GM12864 (cell line): ENCODE measurements around the gene ECSCR.

ENCODE experiments used
- DNase-seq: peaks from one replicate; pipeline ENCODE4 v3.0.0-alpha.2; 2011; ENCODE audit warnings: low read depth
- H3K4me3 ChIP-seq: 2 replicates; pipeline ENCODE4 v1.5.1; 2011; ENCODE audit warnings: mild to moderate bottlenecking, low read depth, low read length, control low read depth
- TF ChIP-seq, protein P1 (sequence below): IDR thresholded peaks from 2 replicates; pipeline ENCODE4 v1.5.1; 2011; ENCODE audit warnings: low read depth, mild to moderate bottlenecking, moderate library complexity, low read length, control low read depth, inconsistent platforms; ENCODE audit errors: missing control alignments

Gene ECSCR

DNA sequence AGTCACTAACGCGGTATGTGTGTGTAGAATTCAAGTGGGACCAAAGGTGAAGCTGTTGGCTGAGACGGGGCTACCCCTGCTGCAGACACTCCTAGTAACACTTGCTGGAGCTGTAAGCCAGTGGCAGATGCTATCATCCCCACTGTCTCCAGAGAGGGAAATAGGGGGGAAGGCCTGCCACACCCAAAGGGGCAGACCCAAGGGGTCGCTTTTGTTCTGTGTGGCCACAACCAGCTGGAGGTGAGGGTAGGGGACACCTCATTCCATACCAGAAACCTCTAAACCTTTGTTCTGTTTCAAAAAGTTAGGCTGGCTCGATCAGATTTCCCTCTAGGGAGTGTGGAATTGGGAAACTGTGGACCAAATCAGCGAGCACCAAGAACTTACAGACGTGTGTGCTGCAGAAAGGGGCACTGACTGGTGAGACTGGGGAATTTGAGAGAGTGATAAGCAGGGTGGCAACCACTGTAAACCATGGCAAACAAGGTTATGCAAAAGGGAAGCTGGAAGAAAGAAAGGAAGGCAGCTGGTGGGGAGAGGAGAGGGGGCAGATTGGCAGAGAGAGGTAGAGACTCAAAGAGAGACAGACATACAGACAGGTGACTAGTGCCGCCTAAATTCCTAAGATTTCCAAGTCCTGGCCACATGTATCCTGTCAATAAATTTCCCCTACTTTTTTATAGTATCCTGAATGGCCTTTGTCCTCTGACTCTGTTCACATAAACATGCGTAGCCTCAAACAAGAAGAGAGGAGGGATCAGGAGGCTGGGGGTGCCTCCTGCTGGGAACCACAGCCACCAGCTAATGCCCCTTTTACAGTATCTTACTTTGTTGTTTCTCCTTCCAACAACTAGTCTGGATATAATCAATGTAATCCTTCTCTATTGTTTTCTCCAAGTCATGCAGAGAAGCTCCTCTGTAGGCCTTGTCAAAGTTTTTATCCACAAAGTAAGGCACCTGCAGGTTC, 43.0 kb downstream of the ECSCR start:
- H3K4me3 ChIP-seq, result no peak overlapping the region
- TF ChIP-seq, protein P1, sequence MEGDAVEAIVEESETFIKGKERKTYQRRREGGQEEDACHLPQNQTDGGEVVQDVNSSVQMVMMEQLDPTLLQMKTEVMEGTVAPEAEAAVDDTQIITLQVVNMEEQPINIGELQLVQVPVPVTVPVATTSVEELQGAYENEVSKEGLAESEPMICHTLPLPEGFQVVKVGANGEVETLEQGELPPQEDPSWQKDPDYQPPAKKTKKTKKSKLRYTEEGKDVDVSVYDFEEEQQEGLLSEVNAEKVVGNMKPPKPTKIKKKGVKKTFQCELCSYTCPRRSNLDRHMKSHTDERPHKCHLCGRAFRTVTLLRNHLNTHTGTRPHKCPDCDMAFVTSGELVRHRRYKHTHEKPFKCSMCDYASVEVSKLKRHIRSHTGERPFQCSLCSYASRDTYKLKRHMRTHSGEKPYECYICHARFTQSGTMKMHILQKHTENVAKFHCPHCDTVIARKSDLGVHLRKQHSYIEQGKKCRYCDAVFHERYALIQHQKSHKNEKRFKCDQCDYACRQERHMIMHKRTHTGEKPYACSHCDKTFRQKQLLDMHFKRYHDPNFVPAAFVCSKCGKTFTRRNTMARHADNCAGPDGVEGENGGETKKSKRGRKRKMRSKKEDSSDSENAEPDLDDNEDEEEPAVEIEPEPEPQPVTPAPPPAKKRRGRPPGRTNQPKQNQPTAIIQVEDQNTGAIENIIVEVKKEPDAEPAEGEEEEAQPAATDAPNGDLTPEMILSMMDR, result no peak
- no peak for DNase-seq

DNA sequence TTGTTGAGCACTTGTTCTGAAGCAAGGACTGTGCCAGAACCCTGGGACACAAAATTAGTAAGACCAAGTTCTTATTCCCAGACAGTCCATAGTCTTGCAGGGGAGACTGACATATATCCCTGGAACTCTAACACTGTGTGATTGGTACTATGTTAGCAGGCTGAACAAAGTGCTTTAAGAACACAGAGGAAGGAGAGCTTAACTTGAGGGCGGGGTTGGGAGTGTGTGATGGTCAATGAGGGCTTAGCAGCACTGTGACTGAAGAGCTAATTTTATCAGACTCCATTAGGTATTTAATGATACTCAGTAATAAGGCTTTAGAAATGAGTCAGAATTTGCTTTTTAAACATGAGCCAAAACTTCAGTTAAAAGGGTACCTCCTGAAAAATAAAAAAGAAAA, 43.8 kb downstream of the ECSCR start:
- no peak for DNase-seq
- TF ChIP-seq, protein P1, result no peak

DNA sequence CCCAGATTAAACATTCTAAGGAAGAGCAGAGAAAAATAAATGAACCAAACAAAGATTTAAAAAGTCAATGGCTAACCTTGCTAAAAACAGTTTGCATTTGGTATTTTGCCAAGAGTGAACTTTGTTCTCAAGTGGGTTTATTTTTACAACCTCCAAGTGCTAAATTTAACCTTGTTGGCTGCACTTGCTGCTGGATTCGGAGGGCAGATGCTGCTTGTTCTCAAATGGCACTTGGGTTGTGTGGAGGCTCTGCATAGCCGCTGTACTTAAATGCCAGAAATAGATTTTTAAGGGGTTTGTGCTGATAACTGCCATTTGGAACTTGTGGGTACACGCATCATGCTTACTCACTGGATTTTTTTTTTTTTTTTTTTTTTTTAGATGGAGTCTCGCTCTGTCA, 45.3 kb downstream of the ECSCR start:
- no peak overlapping the region for H3K4me3 ChIP-seq
- no peak for DNase-seq
- TF ChIP-seq, protein P1, result no peak

More for the DNA sequence above, 43.8 kb downstream of the ECSCR start:
- H3K4me3 ChIP-seq, result no peak overlapping the region

DNA sequence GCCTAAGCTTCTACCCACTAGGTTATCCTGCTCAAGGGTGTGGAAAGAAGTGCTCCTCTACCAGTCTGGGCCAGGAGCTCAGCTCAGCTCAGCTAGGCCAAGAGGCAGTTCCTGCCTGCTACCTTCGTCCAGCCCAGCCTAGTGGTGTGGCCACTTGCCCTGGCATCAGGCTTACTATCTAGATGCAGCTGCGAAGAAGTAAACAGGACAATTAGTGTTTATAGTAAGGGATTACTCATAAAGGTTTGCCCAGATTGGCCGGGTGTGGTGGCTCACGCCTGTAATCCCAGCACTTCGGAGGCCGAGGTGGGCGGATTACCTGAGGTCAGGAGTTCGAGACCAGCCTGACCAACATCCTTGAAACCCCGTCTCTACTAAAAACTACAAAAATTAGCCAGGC, 45.9 kb downstream of the ECSCR start:
- DNase-seq, result no peak
- TF ChIP-seq, protein P1, result no peak
- H3K4me3 ChIP-seq, result no peak overlapping the region

DNA sequence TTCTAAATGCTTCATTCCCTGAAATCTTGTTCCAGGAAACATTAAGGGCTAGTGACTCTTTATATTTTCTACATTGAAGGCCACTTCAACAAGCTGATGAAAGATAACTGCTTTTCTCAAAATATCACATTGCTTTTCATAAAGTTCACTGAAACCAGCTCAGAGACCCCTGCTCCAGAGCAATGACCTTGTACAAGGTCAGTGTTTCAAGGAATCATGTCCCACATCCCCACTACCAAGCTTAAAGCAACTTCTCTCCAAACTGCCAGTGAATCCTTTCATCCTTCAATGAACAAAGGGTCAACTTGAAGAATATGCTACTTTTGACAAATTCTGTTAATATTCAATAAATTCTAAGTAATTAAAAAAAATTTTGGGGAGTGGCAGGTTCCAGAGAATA, 46.7 kb downstream of the ECSCR start:
- DNase-seq, result no peak
- no peak overlapping the region for H3K4me3 ChIP-seq
- TF ChIP-seq, protein P1, result no peak

DNA sequence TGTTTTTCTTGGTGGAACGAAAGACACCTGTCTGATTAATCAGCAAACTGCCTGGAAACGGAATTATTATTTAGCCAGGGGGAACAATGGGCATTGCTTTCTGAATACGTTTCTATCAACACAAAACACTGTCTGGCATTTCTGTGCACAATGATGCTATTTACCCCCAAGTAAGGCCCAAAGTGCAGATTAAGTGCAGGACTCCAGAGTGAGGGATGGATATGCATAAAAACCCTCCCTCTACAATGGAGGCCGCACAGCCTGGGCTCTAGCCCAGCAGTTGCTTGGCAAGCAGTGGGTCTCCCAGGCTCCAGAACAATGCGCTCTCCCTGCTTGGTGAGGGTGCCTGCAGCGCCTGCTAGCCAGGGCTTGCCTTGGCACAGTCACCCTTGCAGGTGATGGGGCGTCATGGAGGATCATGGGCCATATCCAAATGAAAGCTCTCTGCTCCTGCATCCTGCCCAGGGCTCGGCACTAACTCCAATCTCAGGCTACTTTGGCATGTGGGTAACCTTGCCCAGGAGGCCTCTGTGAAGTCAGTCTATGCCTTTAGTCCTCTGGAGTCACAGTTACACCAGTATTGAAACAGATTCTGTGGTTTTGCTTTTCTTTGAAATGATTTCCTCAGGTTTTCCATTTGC, 47.2 kb downstream of the ECSCR start:
- no peak for DNase-seq

More for the DNA sequence above, 47.2 kb downstream of the ECSCR start:
- TF ChIP-seq, protein P1, result no peak
- H3K4me3 ChIP-seq, result no peak overlapping the region
